Mesendoderm (in vitro differentiated cells): ENCODE measurements around the gene PDIA4. TPM values are rescaled to one million over a fixed set of nuclear protein-coding genes. Genes with fewer than 3 reads are reported as not detected.

ENCODE experiments used
- small RNA-seq: library from polyadenylated mRNA; stranded (forward); fragments of <200 nt; extraction: miRNeasy Mini kit (QIAGEN cat#:217004); gene quantifications from one replicate; pipeline ENCODE3, GENCODE V24; 2013; ENCODE audit not compliant: insufficient read depth

PDIA4 gene

Small RNA genes within 50 kb of the gene (small RNA-seq; reads per million reads assigned to genes)
- gene COX6B1P1 (not detected), gene RNU6-650P (not detected), gene RNY1 (1,307 reads per million, percentile 99 among the genes with 10 or more reads in this experiment), gene RNY3 (26.9 reads per million, percentile 93 among the genes with 10 or more reads in this experiment), gene RNY4 (386 reads per million, percentile 98 among the genes with 10 or more reads in this experiment)
